OCI-LY7 (cell line): ENCODE results near the gene DDX5. TPM values are rescaled to one million over a fixed set of nuclear protein-coding genes. Genes with fewer than 3 reads are reported as not detected.

Source experiments
- BruUV-seq: library from RNA; stranded (reverse); fragments of 400-500 nt; replicated peaks from 2 replicates; lab custom pipeline; 2021; lab: Mats Ljungman, UMichigan
- CTCF ChIA-PET: fragments of 300-600 bp; sonication (Branson Sonifier 250); formaldehyde crosslinking; loops from one replicate; lab custom pipeline; 2022; ENCODE audit warnings: antibody characterized with exemption; ENCODE audit not compliant: unreplicated experiment; lab: Charles Lee
- POLR2A ChIA-PET: fragments of 300-600 bp; sonication (Branson Sonifier 250); formaldehyde crosslinking; loops from one replicate; lab custom pipeline; 2022; ENCODE audit warnings: antibody characterized with exemption; lab: Charles Lee
- DNase-seq: peaks from one replicate; pipeline ENCODE4 v3.0.0-alpha.2; 2015; ENCODE audit warnings: low spot score
- H2AFZ ChIP-seq: fragments of 200-600 bp; sonication (generic), shearing (Covaris generic); 2 replicates; pipeline ENCODE4 v1.6.1; 2014; ENCODE audit warnings: mild to moderate bottlenecking, antibody characterized with exemption, low read length, moderate library complexity
- H3K27ac ChIP-seq: fragments of 200-600 bp; sonication (generic); 2 replicates; pipeline ENCODE4 v1.5.1; 2014; ENCODE audit warnings: mixed run types, low read depth, mild to moderate bottlenecking, moderate library complexity, low read length, inconsistent platforms; ENCODE audit not compliant: poor library complexity, severe bottlenecking
- H3K36me3 ChIP-seq: fragments of 200-600 bp; sonication (generic); 2 replicates; pipeline ENCODE4 v1.6.1; 2014; ENCODE audit warnings: mild to moderate bottlenecking, antibody characterized with exemption, low read length, moderate library complexity, mixed read lengths; ENCODE audit not compliant: insufficient read depth
- H3K4me1 ChIP-seq: fragments of 200-600 bp; sonication (generic); 2 replicates; pipeline ENCODE4 v1.5.1; 2014; ENCODE audit warnings: mild to moderate bottlenecking, low read length; ENCODE audit not compliant: insufficient read depth, poor library complexity, severe bottlenecking
- H3K4me2 ChIP-seq: fragments of 200-600 bp; sonication (generic); 2 replicates; pipeline ENCODE4 v1.6.1; 2014; ENCODE audit warnings: mild to moderate bottlenecking, low read length
- H3K4me3 ChIP-seq: fragments of 200-600 bp; sonication (generic); 2 replicates; pipeline ENCODE4 v1.5.1; 2014; ENCODE audit warnings: mild to moderate bottlenecking, low read depth, low read length; ENCODE audit not compliant: poor library complexity, severe bottlenecking
- H3K79me2 ChIP-seq: fragments of 200-600 bp; sonication (generic); 2 replicates; pipeline ENCODE4 v1.6.1; 2016; ENCODE audit warnings: low read depth, mild to moderate bottlenecking, low read length, moderate library complexity, mixed read lengths; ENCODE audit not compliant: insufficient read depth
- H3K9me2 ChIP-seq: fragments of 200-600 bp; sonication (generic); 2 replicates; pipeline ENCODE4 v1.6.1; 2016; ENCODE audit warnings: mild to moderate bottlenecking, low read length, mixed read lengths; ENCODE audit not compliant: insufficient read depth
- H3K9me3 ChIP-seq: fragments of 200-600 bp; sonication (generic); 2 replicates; pipeline ENCODE4 v1.6.1; 2014; ENCODE audit warnings: mild to moderate bottlenecking, mixed run types, low read length, mixed read lengths
- H4K20me1 ChIP-seq: fragments of 200-600 bp; sonication (generic); 2 replicates; pipeline ENCODE4 v1.6.1; 2014; ENCODE audit warnings: mild to moderate bottlenecking, antibody characterized with exemption, low read length, moderate library complexity, mixed read lengths; ENCODE audit not compliant: insufficient read depth
- EZH2phosphoT487 ChIP-seq: fragments of 200-600 bp; sonication (generic); IDR thresholded peaks from 2 replicates; pipeline ENCODE4 v1.6.1; 2018; ENCODE audit warnings: low read depth, borderline replicate concordance, mild to moderate bottlenecking, mixed run types, antibody characterized with exemption, low read length, moderate library complexity, mixed read lengths
- intact Hi-C: fragments of 100-400 bp; cut with micrococcal nuclease; formaldehyde crosslinking; loops from one replicate; pipeline ENCODE4 v1.10.0; 2022; ENCODE audit not compliant: unreplicated experiment
- total RNA-seq, 2 experiments: library from RNA; depleted of rRNA in 1 of 2; stranded (reverse); fragments of >200 nt in 1 of 2; shearing (Covaris generic) in 1 of 2; gene quantifications; 2 replicates each; pipeline ENCODE4 v1.2.3, GENCODE V29; 2014 to 2022
- TF ChIP-seq, protein P1 (sequence below): fragments of 200-600 bp; sonication (generic); conservative IDR thresholded peaks from 2 replicates; pipeline ENCODE4 v1.5.1; 2014; ENCODE audit warnings: mild to moderate bottlenecking, antibody characterized with exemption, low read length, moderate library complexity, mixed read lengths

The DDX5 gene
- total RNA-seq, 2 experiments from 2014 or later = 362 to 815 TPM

- TF ChIP-seq EZH2phosphoT487 = no peak
- TF ChIP-seq, protein P1, sequence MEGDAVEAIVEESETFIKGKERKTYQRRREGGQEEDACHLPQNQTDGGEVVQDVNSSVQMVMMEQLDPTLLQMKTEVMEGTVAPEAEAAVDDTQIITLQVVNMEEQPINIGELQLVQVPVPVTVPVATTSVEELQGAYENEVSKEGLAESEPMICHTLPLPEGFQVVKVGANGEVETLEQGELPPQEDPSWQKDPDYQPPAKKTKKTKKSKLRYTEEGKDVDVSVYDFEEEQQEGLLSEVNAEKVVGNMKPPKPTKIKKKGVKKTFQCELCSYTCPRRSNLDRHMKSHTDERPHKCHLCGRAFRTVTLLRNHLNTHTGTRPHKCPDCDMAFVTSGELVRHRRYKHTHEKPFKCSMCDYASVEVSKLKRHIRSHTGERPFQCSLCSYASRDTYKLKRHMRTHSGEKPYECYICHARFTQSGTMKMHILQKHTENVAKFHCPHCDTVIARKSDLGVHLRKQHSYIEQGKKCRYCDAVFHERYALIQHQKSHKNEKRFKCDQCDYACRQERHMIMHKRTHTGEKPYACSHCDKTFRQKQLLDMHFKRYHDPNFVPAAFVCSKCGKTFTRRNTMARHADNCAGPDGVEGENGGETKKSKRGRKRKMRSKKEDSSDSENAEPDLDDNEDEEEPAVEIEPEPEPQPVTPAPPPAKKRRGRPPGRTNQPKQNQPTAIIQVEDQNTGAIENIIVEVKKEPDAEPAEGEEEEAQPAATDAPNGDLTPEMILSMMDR = no peak
- no peak overlapping the region for H3K4me2 ChIP-seq
- H3K27ac ChIP-seq = no peak overlapping the region
- H3K79me2 ChIP-seq = no peaks in the 10 kb centered on the region; the same call in 1 of the 2 replicates
- peaks cover 38% of the 10 kb centered on the region for H3K4me1 ChIP-seq
- no peak overlapping the region for H2AFZ ChIP-seq
- POLR2A ChIA-PET = no interaction called here
- BruUV-seq = no TSS peak
- peaks cover 79% of the 10 kb centered on the region for H3K36me3 ChIP-seq
- DNase-seq = no peak
- peaks cover 13% of the 10 kb centered on the region; the same call in 1 of the 2 replicates for H3K9me3 ChIP-seq
- no peaks in the 10 kb centered on the region for H4K20me1 ChIP-seq
- no peaks in the 10 kb centered on the region for H3K9me2 ChIP-seq
- CTCF ChIA-PET = no interaction called here
- intact Hi-C loops = no loop called here
- H3K4me3 ChIP-seq = no peak overlapping the region
Observed at GRCh38 chr17:64459284-64459747, 46.8 kb downstream of the DDX5 start.

- no peak overlapping the region for H3K27ac ChIP-seq
- H3K9me3 ChIP-seq = peaks cover 13% of the 10 kb centered on the region; the same call in 1 of the 2 replicates
- H2AFZ ChIP-seq = no peak overlapping the region
- ChIA-PET POLR2A (no interaction called here), CTCF (no interaction called here)
- intact Hi-C loops = no loop called here
- no peaks in the 10 kb centered on the region for H3K9me2 ChIP-seq
- no peak for TF ChIP-seq EZH2phosphoT487
- TF ChIP-seq, protein P1 = no peak
- H3K79me2 ChIP-seq = no peaks in the 10 kb centered on the region; the same call in 1 of the 2 replicates
- no peaks in the 10 kb centered on the region for H4K20me1 ChIP-seq
- DNase-seq = no peak
- peaks cover 43% of the 10 kb centered on the region for H3K4me1 ChIP-seq
- no peak overlapping the region for H3K4me2 ChIP-seq
- no peak overlapping the region for H3K4me3 ChIP-seq
- no TSS peak for BruUV-seq
- H3K36me3 ChIP-seq = peaks cover 81% of the 10 kb centered on the region
Observed at GRCh38 chr17:64458756-64459155, 47.3 kb downstream of the DDX5 start.

DNA sequence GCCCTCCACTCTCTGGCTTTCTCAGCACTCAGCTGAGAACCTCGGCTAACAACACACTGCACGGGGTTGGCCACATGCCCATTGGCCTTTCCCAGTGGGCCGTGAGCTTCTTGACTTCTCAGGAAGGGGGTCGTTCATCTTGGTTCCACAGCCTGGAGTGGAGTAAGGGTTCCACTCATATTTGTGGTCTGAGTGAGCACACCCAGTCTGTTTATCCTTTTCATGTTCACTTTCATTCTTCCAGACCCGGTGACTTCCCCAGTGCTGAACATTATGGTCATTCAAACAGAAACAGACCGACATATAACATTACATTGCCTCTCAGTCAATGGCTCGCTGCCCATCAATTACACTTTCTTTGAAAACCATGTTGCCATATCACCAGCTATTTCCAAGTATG, 48.9 kb downstream of the DDX5 start:
- no peak overlapping the region for H2AFZ ChIP-seq
- no TSS peak for BruUV-seq
- H3K4me1 ChIP-seq = peaks cover 56% of the 10 kb centered on the region
- H3K36me3 ChIP-seq = peaks cover 86% of the 10 kb centered on the region
- peak overlapping the region; percentile 94 for H3K27ac ChIP-seq
- peak overlapping the region; percentile 7 for H3K4me3 ChIP-seq
- no peaks in the 10 kb centered on the region for H3K9me2 ChIP-seq
- H3K9me3 ChIP-seq = peaks cover 13% of the 10 kb centered on the region; the same call in 1 of the 2 replicates
- intact Hi-C loops = no loop called here
- no peaks in the 10 kb centered on the region for H4K20me1 ChIP-seq
- peak overlapping the region; percentile 35 for H3K4me2 ChIP-seq
- TF ChIP-seq, protein P1 = no peak
- no peak for TF ChIP-seq EZH2phosphoT487
- POLR2A ChIA-PET = interaction anchor here (1.0 to 1.4 kb wide), 3 partner anchors 8 to 13 kb away, joined by 3 read pairs; no protein-coding TSS in a partner anchor
- DNase-seq = no peak
- H3K79me2 ChIP-seq = peaks cover 11% of the 10 kb centered on the region; the same call in 1 of the 2 replicates
- CTCF ChIA-PET = no interaction called here
